ENCODE measurements around the gene C6orf132. TPM values are rescaled to one million over a fixed set of nuclear protein-coding genes. Genes with fewer than 3 reads are reported as not detected.
A peak's percentile ranks its signal among the peaks of the same experiment; 100 is the strongest.

The C6orf132 gene
- total RNA-seq, 3 donors from 2014 or later = 0.11 to 0.30 (median 0.29) TPM

- H3K36me3 Mint-ChIP-seq (ENCODE audit: insufficient read depth) = no peaks in the 10 kb centered on the region
- no peak overlapping the region for H3K4me3 Mint-ChIP-seq
- DNase-seq (no peak), ATAC-seq (no peak)
- H3K4me1 Mint-ChIP-seq (ENCODE audit: low read depth) = peaks cover 9% of the 10 kb centered on the region
- H3K27me3 Mint-ChIP-seq (ENCODE audit: low read depth) = no peaks in the 10 kb centered on the region
- H3K9me3 Mint-ChIP-seq = no peaks in the 10 kb centered on the region
Observed at GRCh38 chr6:42095776-42096541, 46.5 kb downstream of the C6orf132 start.

GRCh38 chr6:42095094-42095493 lies 47.3 kb downstream of the C6orf132 start:
- H3K27me3 Mint-ChIP-seq (ENCODE audit: low read depth) = no peaks in the 10 kb centered on the region
- no peaks in the 10 kb centered on the region for H3K9me3 Mint-ChIP-seq
- no peak overlapping the region for H3K4me3 Mint-ChIP-seq
- DNase-seq (no peak), ATAC-seq (no peak)
- no peaks in the 10 kb centered on the region for H3K36me3 Mint-ChIP-seq (ENCODE audit: insufficient read depth)
- H3K4me1 Mint-ChIP-seq (ENCODE audit: low read depth) = peaks cover 4% of the 10 kb centered on the region

- Mint-ChIP-seq H3K4me1 (ENCODE audit: low read depth) (no peaks in the 10 kb centered on the region), H3K9me3 (no peaks in the 10 kb centered on the region), H3K4me3 (no peak overlapping the region), H3K27me3 (ENCODE audit: low read depth) (no peaks in the 10 kb centered on the region), H3K36me3 (ENCODE audit: insufficient read depth) (no peaks in the 10 kb centered on the region)
- no peak for DNase-seq
- ATAC-seq = no peak
Observed at GRCh38 chr6:42093582-42094329, 48.7 kb downstream of the C6orf132 start.

DNA sequence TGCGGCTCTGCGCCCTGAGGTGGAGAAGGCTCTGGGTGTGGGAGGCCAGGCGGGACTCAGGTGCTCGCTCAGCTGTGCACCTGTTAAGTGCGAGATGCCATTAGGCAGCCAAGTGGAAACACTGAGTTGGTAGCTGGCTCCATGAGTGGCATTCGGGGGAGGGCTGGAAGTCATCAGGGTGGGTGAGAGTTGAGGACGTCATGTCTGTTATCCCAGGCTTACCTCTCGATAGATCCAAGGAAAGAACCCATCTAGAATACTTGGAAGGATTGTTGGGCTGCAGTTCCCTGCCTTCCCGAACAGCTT lies 50.7 kb downstream of the C6orf132 start:
- H3K9me3 Mint-ChIP-seq = no peaks in the 10 kb centered on the region
- DNase-seq (no peak), ATAC-seq (no peak)
- no peaks in the 10 kb centered on the region for H3K4me1 Mint-ChIP-seq (ENCODE audit: low read depth)
- no peaks in the 10 kb centered on the region for H3K27me3 Mint-ChIP-seq (ENCODE audit: low read depth)
- H3K4me3 Mint-ChIP-seq = no peak overlapping the region
- no peaks in the 10 kb centered on the region for H3K36me3 Mint-ChIP-seq (ENCODE audit: insufficient read depth)

GRCh38 chr6:42090819-42091717 lies 51.4 kb downstream of the C6orf132 start:
- Mint-ChIP-seq H3K4me1 (ENCODE audit: low read depth) (no peaks in the 10 kb centered on the region), H3K36me3 (ENCODE audit: insufficient read depth) (peaks cover 4% of the 10 kb centered on the region), H3K9me3 (no peaks in the 10 kb centered on the region), H3K27me3 (ENCODE audit: low read depth) (no peaks in the 10 kb centered on the region), H3K4me3 (no peak overlapping the region)
- DNase-seq = no peak
- no peak for ATAC-seq

DNA sequence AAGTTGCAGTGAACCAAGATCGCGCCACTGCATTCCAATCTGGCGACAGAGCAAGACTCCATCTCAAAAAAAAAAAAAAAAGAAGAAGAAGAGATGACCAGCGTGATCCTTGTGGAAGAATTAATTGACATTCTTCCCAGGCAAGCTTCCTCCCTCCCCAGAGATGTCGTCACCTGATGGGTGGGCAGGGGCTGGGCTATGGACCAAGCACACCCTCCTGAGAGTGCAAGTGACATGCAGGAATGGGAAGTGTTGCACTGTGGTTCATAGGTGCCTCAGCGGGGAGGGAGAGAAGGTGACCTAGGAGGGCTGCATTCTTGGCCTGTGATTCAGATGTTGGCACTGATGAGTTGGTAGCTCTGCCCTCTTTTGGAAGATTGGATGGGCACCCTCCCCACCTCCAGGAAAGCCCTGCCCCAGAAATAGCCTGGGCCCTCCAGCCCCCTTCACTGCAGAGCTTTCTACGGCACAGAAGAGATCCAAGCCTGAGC lies 54.3 kb downstream of the C6orf132 start:
- no peak overlapping the region for H3K4me3 Mint-ChIP-seq
- no peak for ATAC-seq
- H3K36me3 Mint-ChIP-seq (ENCODE audit: insufficient read depth) = peaks cover 7% of the 10 kb centered on the region
- no peaks in the 10 kb centered on the region for H3K9me3 Mint-ChIP-seq
- no peaks in the 10 kb centered on the region for H3K4me1 Mint-ChIP-seq (ENCODE audit: low read depth)
- no peaks in the 10 kb centered on the region for H3K27me3 Mint-ChIP-seq (ENCODE audit: low read depth)
- no peak for DNase-seq

- Mint-ChIP-seq H3K36me3 (ENCODE audit: insufficient read depth) (peaks cover 11% of the 10 kb centered on the region), H3K27me3 (ENCODE audit: low read depth) (no peaks in the 10 kb centered on the region), H3K4me1 (ENCODE audit: low read depth) (no peaks in the 10 kb centered on the region), H3K9me3 (no peaks in the 10 kb centered on the region), H3K4me3 (no peak overlapping the region)
- DNase-seq (no peak), ATAC-seq (no peak)
Observed at GRCh38 chr6:42086046-42087035, 56.1 kb downstream of the C6orf132 start.

- Mint-ChIP-seq H3K4me3 (no peak overlapping the region), H3K4me1 (ENCODE audit: low read depth) (no peaks in the 10 kb centered on the region), H3K36me3 (ENCODE audit: insufficient read depth) (peaks cover 13% of the 10 kb centered on the region), H3K9me3 (no peaks in the 10 kb centered on the region), H3K27me3 (ENCODE audit: low read depth) (no peaks in the 10 kb centered on the region)
- ATAC-seq = no peak
- DNase-seq = no peak
Observed at GRCh38 chr6:42084889-42085288, 57.5 kb downstream of the C6orf132 start.

GRCh38 chr6:42083530-42083929 lies 58.9 kb downstream of the C6orf132 start:
- no peaks in the 10 kb centered on the region for H3K9me3 Mint-ChIP-seq
- DNase-seq (no peak), ATAC-seq (no peak)
- H3K27me3 Mint-ChIP-seq (ENCODE audit: low read depth) = no peaks in the 10 kb centered on the region
- H3K36me3 Mint-ChIP-seq (ENCODE audit: insufficient read depth) = peaks cover 15% of the 10 kb centered on the region
- no peak overlapping the region for H3K4me3 Mint-ChIP-seq
- no peaks in the 10 kb centered on the region for H3K4me1 Mint-ChIP-seq (ENCODE audit: low read depth)

DNA sequence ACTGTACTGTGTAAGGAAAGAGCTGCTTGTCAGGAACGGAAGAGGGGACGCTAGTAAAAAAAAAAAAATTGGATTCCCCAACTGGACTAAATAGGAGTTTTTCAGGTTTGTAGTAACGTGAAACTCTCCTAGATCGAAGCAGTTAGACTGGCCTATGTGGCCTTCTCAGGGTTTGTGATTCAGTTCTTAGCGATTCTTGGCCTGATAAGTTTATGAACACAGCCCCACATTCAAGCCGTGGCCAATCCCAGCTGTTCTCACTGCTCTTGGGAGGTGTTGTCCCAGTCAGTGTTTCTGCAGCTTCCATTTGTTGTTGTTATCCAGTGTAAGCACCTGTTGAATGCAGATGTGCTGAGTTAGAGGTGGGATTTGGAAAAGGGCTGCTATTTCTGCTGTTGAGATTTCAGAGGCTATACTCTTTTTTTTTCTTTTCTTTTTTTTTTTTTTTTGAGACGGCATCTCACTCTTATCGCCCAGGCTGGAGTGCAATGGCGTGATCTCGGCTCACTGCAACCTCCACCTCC lies 62.4 kb downstream of the C6orf132 start:
- ATAC-seq (no peak), DNase-seq (no peak)
- Mint-ChIP-seq H3K9me3 (no peaks in the 10 kb centered on the region), H3K4me1 (ENCODE audit: low read depth) (no peaks in the 10 kb centered on the region), H3K36me3 (ENCODE audit: insufficient read depth) (peaks cover 19% of the 10 kb centered on the region), H3K4me3 (no peak overlapping the region), H3K27me3 (ENCODE audit: low read depth) (no peaks in the 10 kb centered on the region)

DNA sequence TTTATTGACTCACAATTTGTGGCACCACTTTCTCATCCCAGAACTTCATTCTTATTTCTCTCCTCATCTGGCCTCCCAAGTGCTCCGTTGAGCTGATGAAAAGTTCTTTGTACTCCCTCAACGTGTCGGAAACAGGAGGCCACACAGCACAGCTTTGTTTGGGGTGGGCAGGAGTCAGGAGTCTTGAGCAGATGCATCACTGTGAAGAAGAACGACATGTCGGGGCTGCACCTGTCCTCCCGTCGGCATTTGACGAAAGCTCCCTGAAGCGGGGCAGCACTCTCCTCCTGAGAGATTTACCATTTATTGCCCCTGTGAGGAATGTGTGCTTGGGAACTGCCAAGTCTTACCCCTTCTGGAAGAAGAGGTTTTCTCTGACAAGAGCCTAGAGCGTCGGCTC lies 64.0 kb downstream of the C6orf132 start:
- no peak for ATAC-seq
- peaks cover 27% of the 10 kb centered on the region for H3K36me3 Mint-ChIP-seq (ENCODE audit: insufficient read depth)
- no peak overlapping the region for H3K4me3 Mint-ChIP-seq
- no peaks in the 10 kb centered on the region for H3K27me3 Mint-ChIP-seq (ENCODE audit: low read depth)
- H3K4me1 Mint-ChIP-seq (ENCODE audit: low read depth) = peaks cover 3% of the 10 kb centered on the region
- no peaks in the 10 kb centered on the region for H3K9me3 Mint-ChIP-seq
- DNase-seq = no peak

- Mint-ChIP-seq H3K36me3 (ENCODE audit: insufficient read depth) (peaks cover 34% of the 10 kb centered on the region), H3K9me3 (no peaks in the 10 kb centered on the region), H3K27me3 (ENCODE audit: low read depth) (no peaks in the 10 kb centered on the region), H3K4me1 (ENCODE audit: low read depth) (peaks cover 3% of the 10 kb centered on the region), H3K4me3 (no peak overlapping the region)
- peak; percentile 58 for DNase-seq
- peak in 1 of 2 donors; percentile 50 for ATAC-seq
Observed at GRCh38 chr6:42075159-42075838, 67.1 kb downstream of the C6orf132 start.

DNA sequence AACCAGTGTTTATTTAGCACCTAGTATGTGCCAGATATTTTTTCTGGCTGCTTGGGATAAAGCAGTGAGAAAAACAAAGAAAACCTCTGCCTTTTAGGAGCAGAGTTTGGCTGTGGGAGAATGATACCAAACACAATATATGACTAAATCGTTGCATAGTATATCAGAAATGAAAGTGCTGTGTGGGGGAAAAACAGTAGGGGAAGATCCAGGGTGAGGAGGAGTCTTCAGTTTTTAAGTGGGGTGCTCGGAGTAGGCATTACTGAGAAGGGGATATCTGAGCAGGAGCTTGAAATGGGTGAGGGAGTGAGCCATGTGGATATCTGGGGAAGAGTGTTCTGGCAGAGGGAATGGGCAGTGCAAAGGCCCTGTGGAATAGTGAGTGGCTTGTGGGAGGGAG lies 69.1 kb downstream of the C6orf132 start:
- Mint-ChIP-seq H3K36me3 (ENCODE audit: insufficient read depth) (peaks cover 31% of the 10 kb centered on the region), H3K4me1 (ENCODE audit: low read depth) (peaks cover 3% of the 10 kb centered on the region), H3K4me3 (no peak overlapping the region), H3K27me3 (ENCODE audit: low read depth) (no peaks in the 10 kb centered on the region), H3K9me3 (no peaks in the 10 kb centered on the region)
- ATAC-seq (no peak), DNase-seq (no peak)

Measured in activated T-cell treated with anti-CD3 and anti-CD28 coated beads, Interleukin-2, amount 50 U/mL, for 4 hours (primary cell).